ENCODE measurements around the gene IKBIP.
A peak's percentile ranks its signal among the peaks of the same experiment; 100 is the strongest.
"Not testable (repeated sequence)": the region's sequence is repeated elsewhere in the genome, so short reads cannot be mapped to it uniquely, and the experiment has no call there.

Gene IKBIP

GRCh38 chr12:98635657-98636323, 8.8 kb downstream of the IKBIP start:
- DNase-seq: no peak

GRCh38 chr12:98618952-98619351, 25.6 kb downstream of the IKBIP start:
- no peak for DNase-seq

GRCh38 chr12:98612696-98613334, 31.8 kb downstream of the IKBIP start:
- DNase-seq: no peak

- DNase-seq: no peak
Measured at GRCh38 chr12:98610596-98610995, 34.0 kb downstream of the IKBIP start.

- no peak for DNase-seq
Measured at GRCh38 chr12:98606359-98606988, 38.1 kb downstream of the IKBIP start.

- no peak for DNase-seq
Measured at GRCh38 chr12:98601924-98602323, 42.7 kb downstream of the IKBIP start.

- not testable (repeated sequence) for DNase-seq
Measured at GRCh38 chr12:98597313-98597712, 47.3 kb downstream of the IKBIP start.

GRCh38 chr12:98595243-98595988, 49.2 kb downstream of the IKBIP start:
- DNase-seq: no peak

GRCh38 chr12:98594050-98594835, 50.3 kb downstream of the IKBIP start:
- peak; percentile 25 to 31 for DNase-seq

GRCh38 chr12:98593351-98594049, 51.1 kb downstream of the IKBIP start, which contains the start of gene SLC25A3:
SLC25A3 (plus strand) TSS chr12:98593686; CDS start chr12:98593979, 293 bp downstream.
- DNase-seq: peak; percentile 92 to 95

- DNase-seq: no peak
Measured at GRCh38 chr12:98592825-98593322, 51.7 kb downstream of the IKBIP start.

GRCh38 chr12:98591209-98591608, 53.4 kb downstream of the IKBIP start:
- no peak for DNase-seq

- DNase-seq: no peak
Measured at GRCh38 chr12:98587084-98587483, 57.5 kb downstream of the IKBIP start.

GRCh38 chr12:98582093-98582492, 62.5 kb downstream of the IKBIP start:
- no peak for DNase-seq

GRCh38 chr12:98581101-98581500, 63.5 kb downstream of the IKBIP start:
- no peak for DNase-seq

- DNase-seq: no peak
Measured at GRCh38 chr12:98580695-98581094, 63.9 kb downstream of the IKBIP start.

GRCh38 chr12:98579835-98580234, 64.8 kb downstream of the IKBIP start:
- no peak for DNase-seq

GRCh38 chr12:98579347-98579746, 65.2 kb downstream of the IKBIP start:
- no peak for DNase-seq

- DNase-seq: no peak
Measured at GRCh38 chr12:98578821-98579220, 65.8 kb downstream of the IKBIP start.

- no peak for DNase-seq
Measured at GRCh38 chr12:98578392-98578791, 66.2 kb downstream of the IKBIP start.

GRCh38 chr12:98576795-98577194, 67.8 kb downstream of the IKBIP start:
- DNase-seq: not testable (repeated sequence)

GRCh38 chr12:98575013-98575412, 69.6 kb downstream of the IKBIP start:
- DNase-seq: no peak

Data from stimulated activated CD4-positive, alpha-beta T cell treated with anti-CD3 and anti-CD28 coated beads, Interleukin-4, amount 100 ng/mL, for 4 hours (primary cell).